ENCODE data around the gene KRTAP17-1.

Gene KRTAP17-1, protein sequence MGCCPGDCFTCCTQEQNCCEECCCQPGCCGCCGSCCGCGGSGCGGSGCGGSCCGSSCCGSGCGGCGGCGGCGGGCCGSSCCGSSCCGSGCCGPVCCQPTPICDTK

DNA sequence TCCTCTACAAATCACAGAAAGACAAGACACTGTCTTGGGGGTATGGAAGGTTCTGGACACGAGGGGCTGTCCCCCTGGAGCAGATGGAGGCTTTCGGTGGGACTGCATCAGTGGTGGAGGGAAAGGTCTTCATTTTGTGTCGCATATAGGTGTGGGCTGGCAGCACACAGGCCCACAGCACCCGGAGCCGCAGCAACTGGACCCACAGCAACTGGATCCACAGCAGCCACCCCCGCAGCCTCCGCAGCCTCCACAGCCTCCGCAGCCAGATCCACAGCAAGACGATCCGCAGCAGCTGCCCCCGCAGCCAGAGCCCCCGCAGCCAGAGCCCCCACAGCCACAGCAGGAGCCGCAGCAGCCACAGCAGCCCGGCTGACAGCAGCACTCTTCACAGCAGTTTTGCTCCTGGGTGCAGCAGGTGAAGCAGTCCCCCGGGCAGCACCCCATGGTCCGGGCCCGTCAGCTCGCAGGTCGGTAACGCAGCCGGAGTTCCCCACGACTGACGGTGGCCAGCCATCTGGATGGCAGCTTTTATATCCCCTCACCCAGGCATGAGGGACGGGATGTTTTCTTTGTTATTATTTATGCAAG, at the start of gene KRTAP17-1:
Gene KRTAP17-1 (minus strand): TSS at position 507 of the 591 bp plus-strand sequence. CDS start 60 bp downstream, at position 447.
- Histone ChIP-seq H3K79me2 (ENCODE audit: insufficient read depth, low read depth) (no peaks in the 10 kb centered on the region), H3K4me2 (no peak within 1 kb of the TSS), H2AFZ (ENCODE audit: low read depth) (no peak within 1 kb of the TSS), H3K36me3 (ENCODE audit: insufficient read depth) (no peaks in the 10 kb centered on the region), H4K20me1 (ENCODE audit: insufficient read depth) (no peaks in the 10 kb centered on the region), H3K9ac (no peak within 1 kb of the TSS), H3K27ac (no peak within 1 kb of the TSS), H3K27me3 (ENCODE audit: insufficient read depth, low read depth) (no peaks in the 10 kb centered on the region), H3K4me3 (IDR thresholded peaks at IDR 0.05; ENCODE audit: insufficient read depth, low read depth, low read length) (no peak within 1 kb of the TSS), H3K4me1 (ENCODE audit: low read depth, poor library complexity, severe bottlenecking) (no peaks in the 10 kb centered on the region)
- TF ChIP-seq, protein P1, sequence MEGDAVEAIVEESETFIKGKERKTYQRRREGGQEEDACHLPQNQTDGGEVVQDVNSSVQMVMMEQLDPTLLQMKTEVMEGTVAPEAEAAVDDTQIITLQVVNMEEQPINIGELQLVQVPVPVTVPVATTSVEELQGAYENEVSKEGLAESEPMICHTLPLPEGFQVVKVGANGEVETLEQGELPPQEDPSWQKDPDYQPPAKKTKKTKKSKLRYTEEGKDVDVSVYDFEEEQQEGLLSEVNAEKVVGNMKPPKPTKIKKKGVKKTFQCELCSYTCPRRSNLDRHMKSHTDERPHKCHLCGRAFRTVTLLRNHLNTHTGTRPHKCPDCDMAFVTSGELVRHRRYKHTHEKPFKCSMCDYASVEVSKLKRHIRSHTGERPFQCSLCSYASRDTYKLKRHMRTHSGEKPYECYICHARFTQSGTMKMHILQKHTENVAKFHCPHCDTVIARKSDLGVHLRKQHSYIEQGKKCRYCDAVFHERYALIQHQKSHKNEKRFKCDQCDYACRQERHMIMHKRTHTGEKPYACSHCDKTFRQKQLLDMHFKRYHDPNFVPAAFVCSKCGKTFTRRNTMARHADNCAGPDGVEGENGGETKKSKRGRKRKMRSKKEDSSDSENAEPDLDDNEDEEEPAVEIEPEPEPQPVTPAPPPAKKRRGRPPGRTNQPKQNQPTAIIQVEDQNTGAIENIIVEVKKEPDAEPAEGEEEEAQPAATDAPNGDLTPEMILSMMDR (conservative IDR thresholded peaks at IDR 0.05; ENCODE audit: low read depth, low read length): no peak

DNA sequence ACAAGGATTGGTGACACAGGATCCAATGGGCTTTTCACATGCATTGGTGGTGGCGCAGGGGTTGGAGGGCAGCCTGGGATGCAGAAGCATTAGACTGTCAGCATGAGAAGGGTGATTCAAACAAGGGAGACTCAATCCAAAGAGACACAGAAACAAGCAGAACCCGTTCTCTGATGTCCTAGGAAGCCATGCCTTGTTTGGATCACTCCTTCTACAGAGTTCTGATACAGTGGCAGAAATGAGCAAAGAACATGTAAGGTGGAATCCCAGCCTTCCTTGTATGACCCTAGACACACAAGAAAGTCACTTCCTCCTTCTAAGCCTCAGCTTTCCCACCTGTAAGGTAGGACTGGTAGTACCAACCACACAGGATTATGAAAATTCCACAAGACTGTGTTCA, 48.4 kb upstream of the KRTAP17-1 start:
- Histone ChIP-seq H2AFZ (ENCODE audit: low read depth) (no peak overlapping the region), H3K79me2 (ENCODE audit: insufficient read depth, low read depth) (no peaks in the 10 kb centered on the region), H3K27ac (no peak overlapping the region), H3K4me1 (ENCODE audit: low read depth, poor library complexity, severe bottlenecking) (no peaks in the 10 kb centered on the region), H3K4me2 (no peak overlapping the region), H3K4me3 (IDR thresholded peaks at IDR 0.05; ENCODE audit: insufficient read depth, low read depth, low read length) (no peak overlapping the region), H3K36me3 (ENCODE audit: insufficient read depth) (no peaks in the 10 kb centered on the region), H3K27me3 (ENCODE audit: insufficient read depth, low read depth) (no peaks in the 10 kb centered on the region), H4K20me1 (ENCODE audit: insufficient read depth) (no peaks in the 10 kb centered on the region), H3K9ac (no peak overlapping the region)
- TF ChIP-seq, protein P1 (conservative IDR thresholded peaks at IDR 0.05; ENCODE audit: low read depth, low read length): no peak

DNA sequence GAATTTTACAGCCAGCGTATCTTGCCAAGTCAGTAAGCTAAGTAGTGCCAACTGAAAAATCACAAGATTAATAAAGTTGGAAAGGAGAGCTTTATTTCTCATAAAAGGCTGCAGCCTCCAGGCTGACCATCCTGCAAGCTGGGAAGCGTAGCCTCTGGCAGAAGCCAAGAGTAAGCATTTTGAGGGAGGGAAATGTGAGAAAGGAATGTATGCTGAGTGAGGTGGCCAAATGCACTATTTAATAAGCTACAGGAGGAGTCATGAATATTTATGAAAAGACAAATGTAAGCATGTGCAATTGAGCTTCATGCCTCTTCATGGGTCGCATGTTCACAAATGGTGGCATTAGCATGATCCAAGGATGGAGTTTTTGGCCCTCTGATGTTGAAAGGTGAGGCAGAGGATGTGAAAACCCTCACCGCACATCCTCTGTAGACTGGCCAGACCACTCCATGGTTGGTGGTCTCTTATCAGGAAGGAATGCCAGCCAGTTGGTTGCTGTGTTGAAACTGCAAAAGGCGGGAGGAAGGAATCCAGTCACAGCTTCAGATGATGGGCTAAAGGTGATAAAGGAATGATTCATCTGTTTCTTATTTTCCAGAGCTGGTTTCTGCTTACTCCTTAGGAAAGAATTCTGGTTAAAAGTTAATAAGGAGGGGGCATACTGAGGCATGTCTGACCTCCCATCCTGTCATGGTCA, 44.9 kb upstream of the KRTAP17-1 start:
- Histone ChIP-seq H3K79me2 (ENCODE audit: insufficient read depth, low read depth) (no peaks in the 10 kb centered on the region), H3K27me3 (ENCODE audit: insufficient read depth, low read depth) (no peaks in the 10 kb centered on the region), H2AFZ (ENCODE audit: low read depth) (no peak overlapping the region), H3K4me3 (IDR thresholded peaks at IDR 0.05; ENCODE audit: insufficient read depth, low read depth, low read length) (no peak overlapping the region), H3K27ac (no peak overlapping the region), H3K9ac (no peak overlapping the region), H3K4me1 (ENCODE audit: low read depth, poor library complexity, severe bottlenecking) (no peaks in the 10 kb centered on the region), H3K4me2 (no peak overlapping the region), H4K20me1 (ENCODE audit: insufficient read depth) (no peaks in the 10 kb centered on the region), H3K36me3 (ENCODE audit: insufficient read depth) (no peaks in the 10 kb centered on the region)
- TF ChIP-seq, protein P1 (conservative IDR thresholded peaks at IDR 0.05; ENCODE audit: low read depth, low read length): no peak

DNA sequence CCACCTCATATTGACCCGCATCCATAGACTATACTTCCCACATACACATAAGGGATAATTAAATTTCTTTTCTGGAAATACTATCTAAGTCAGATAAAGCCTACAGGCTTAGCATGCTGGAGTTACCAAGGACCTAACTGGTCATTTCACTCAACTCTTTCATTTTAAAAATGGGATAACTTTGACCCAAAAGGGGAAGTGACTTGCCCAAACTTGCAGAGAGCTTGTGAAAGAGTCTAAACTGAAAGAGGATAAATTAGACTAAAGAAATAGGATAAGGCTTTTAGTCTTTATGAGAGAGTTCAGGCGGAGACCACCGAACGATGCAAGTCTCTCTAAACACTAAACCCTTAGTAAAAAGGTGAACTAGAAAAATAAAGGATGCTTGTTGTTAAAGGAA, 39.0 kb upstream of the KRTAP17-1 start:
- Histone ChIP-seq H3K4me3 (IDR thresholded peaks at IDR 0.05; ENCODE audit: insufficient read depth, low read depth, low read length) (no peak overlapping the region), H2AFZ (ENCODE audit: low read depth) (no peak overlapping the region), H3K27me3 (ENCODE audit: insufficient read depth, low read depth) (no peaks in the 10 kb centered on the region; the same call in 1 of the 2 replicates), H3K36me3 (ENCODE audit: insufficient read depth) (no peaks in the 10 kb centered on the region), H3K4me2 (no peak overlapping the region), H4K20me1 (ENCODE audit: insufficient read depth) (no peaks in the 10 kb centered on the region), H3K4me1 (ENCODE audit: low read depth, poor library complexity, severe bottlenecking) (no peaks in the 10 kb centered on the region), H3K9ac (no peak overlapping the region), H3K79me2 (ENCODE audit: insufficient read depth, low read depth) (no peaks in the 10 kb centered on the region), H3K27ac (no peak overlapping the region)
- TF ChIP-seq, protein P1 (conservative IDR thresholded peaks at IDR 0.05; ENCODE audit: low read depth, low read length): no peak
